GM12875 (cell line): ENCODE data around the gene CELSR3.

Experiments used
- H3K4me3 ChIP-seq: one replicate; pipeline ENCODE4 v1.5.1; 2011; ENCODE audit warnings: low read depth, low read length, control low read depth
- CTCF ChIP-seq: IDR thresholded peaks from 2 replicates; pipeline ENCODE4 v1.5.1; 2011; ENCODE audit warnings: low read depth, mild to moderate bottlenecking, control low read depth, inconsistent platforms, low read length, moderate library complexity, borderline replicate concordance; ENCODE audit not compliant: insufficient read depth

The CELSR3 gene

GRCh38 chr3:48650723-48651122, 12.0 kb downstream of the CELSR3 start:
- TF ChIP-seq CTCF: no peak
- H3K4me3 ChIP-seq: no peak overlapping the region

GRCh38 chr3:48648188-48648850, 14.4 kb downstream of the CELSR3 start:
- no peak for TF ChIP-seq CTCF
- no peak overlapping the region for H3K4me3 ChIP-seq

- H3K4me3 ChIP-seq: no peak overlapping the region
- TF ChIP-seq CTCF: no peak
Measured at GRCh38 chr3:48647714-48648113, 15.0 kb downstream of the CELSR3 start.

GRCh38 chr3:48644898-48645760, 17.6 kb downstream of the CELSR3 start:
- TF ChIP-seq CTCF: no peak

GRCh38 chr3:48642605-48643004, 20.1 kb downstream of the CELSR3 start:
- H3K4me3 ChIP-seq: no peak overlapping the region
- no peak for TF ChIP-seq CTCF

More at GRCh38 chr3:48644898-48645760, 17.6 kb downstream of the CELSR3 start:
- no peak overlapping the region for H3K4me3 ChIP-seq

- no peak for TF ChIP-seq CTCF
- H3K4me3 ChIP-seq: no peak overlapping the region
Measured at GRCh38 chr3:48641396-48641795, 21.3 kb downstream of the CELSR3 start.
